ENCODE results near the gene NPHP4.

Gene NPHP4

GRCh38 chr1:5820026-5820421 is 172.2 kb downstream of the NPHP4 start:
- DNase-seq: no peak

DNA sequence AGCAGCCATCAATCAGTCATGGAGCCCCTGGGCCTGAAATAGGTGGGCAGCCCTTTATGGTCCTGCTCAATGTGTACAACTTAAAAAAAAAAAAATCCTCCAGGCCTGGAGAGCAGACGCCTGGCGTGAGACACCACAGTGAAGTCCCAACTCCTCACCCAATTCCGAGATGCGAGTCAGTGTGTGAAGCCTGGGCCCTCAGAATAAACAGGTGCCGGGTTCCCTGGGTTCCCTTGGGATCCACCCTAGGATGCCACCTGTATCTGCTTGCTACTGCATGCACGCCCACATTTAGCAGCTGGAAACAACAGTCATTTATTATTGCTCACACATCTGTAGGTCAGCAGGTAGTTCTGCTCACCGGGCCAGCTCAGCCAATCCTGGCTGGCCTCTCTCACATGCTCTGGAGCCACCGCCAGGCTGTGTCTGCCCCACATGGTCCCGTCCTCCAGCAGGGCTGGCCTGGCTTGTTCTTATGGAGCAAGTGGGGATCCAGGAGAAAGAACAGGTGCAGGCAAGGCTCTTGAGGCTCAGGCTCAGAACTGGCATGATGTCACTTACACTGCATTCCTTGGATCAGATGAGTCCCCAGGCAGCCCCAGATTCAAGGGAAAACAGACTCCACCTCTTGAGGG is 172.7 kb downstream of the NPHP4 start:
- DNase-seq: no peak

- no peak for DNase-seq
Measured at GRCh38 chr1:5818755-5819154, 173.5 kb downstream of the NPHP4 start.

GRCh38 chr1:5815716-5816115 is 176.5 kb downstream of the NPHP4 start:
- DNase-seq: no peak

DNA sequence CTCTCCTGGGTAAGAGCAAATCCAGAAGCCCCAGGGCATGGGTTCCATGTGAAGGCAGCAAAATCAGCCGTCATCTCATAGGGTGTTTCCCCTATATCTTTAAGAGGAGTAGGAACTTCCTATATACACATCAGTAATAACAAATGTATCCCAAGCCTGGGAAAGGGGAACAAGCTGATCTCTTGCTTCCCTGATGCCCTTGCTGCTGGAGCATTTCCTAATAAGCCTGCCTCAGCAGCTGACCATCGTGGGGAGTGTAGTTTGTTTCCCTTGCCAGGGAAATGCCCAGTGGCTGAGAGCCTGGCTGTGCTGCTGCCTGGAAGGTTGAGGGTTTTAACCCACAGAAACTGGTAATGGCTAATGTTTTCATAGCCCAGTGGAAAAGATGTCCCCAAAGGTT is 177.0 kb downstream of the NPHP4 start:
- no peak for DNase-seq

DNA sequence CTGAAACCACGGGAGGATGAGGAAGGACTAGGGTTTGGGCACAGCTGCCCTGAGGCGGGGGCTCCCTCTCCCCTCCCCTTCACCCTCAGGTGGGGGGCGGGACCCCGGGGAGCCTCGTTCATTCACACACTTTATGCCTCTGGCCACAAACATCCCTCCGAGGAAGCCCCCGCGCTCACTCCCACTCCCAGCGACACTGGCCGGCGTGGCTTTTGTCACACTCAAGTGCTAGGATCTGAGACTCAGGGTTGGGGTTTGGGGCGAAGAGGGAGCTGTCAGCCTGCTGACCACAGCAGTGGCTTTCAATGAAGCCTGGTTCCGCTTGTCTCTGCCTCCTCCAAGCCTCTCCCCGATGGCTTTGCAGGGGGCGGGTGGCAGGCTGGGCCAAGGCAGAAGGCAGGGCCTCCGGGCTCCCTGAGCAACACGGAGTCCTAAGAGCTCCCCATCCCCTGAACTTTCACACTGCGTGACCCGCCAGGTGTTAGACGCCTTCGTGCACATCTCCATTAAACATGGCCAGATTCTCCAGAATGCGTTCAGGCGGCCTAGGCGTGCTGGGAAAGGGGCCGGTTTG is 178.1 kb downstream of the NPHP4 start:
- no peak for DNase-seq

DNA sequence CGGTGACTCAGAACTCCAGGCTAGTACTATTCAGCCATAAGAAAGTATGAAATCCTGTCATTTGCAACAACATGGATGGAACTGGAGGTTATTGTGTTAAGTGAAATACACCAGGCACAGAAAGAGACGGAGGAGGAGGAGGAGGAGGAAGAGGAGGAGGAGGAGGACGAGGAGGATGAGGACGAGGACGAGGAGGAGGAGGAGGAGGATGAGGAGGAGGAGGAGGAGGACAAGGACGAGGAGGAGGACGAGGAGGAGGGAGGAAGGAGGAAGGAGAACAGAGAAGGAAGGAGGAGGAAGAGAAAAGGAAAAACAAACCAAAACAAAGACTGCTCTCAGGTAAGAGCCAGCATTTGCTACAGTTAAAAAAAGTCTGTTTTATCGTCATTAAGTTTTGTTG is 178.7 kb downstream of the NPHP4 start:
- no peak for DNase-seq
